ENCODE measurements around the gene ADGRL3.

DNA sequence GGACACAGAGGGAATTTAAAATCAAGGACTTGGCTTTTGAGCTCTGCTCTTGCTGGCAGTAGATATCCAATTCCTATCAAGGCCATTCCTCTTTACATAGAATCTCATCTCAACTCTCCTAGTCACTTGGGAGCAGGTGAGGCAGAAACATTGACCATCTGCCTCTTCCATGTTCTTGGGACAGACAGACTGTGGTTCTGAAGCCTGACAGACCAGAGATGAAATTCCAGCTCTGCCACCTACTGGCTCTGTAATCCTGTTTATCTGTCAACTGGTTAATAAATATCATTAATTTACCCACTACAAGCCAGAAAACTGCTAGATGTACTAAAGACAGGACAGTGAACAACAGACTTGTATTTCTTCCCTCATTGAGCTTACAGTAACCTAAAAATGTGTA is 300.8 kb downstream of the ADGRL3 start:
- TF ChIP-seq, protein P1, sequence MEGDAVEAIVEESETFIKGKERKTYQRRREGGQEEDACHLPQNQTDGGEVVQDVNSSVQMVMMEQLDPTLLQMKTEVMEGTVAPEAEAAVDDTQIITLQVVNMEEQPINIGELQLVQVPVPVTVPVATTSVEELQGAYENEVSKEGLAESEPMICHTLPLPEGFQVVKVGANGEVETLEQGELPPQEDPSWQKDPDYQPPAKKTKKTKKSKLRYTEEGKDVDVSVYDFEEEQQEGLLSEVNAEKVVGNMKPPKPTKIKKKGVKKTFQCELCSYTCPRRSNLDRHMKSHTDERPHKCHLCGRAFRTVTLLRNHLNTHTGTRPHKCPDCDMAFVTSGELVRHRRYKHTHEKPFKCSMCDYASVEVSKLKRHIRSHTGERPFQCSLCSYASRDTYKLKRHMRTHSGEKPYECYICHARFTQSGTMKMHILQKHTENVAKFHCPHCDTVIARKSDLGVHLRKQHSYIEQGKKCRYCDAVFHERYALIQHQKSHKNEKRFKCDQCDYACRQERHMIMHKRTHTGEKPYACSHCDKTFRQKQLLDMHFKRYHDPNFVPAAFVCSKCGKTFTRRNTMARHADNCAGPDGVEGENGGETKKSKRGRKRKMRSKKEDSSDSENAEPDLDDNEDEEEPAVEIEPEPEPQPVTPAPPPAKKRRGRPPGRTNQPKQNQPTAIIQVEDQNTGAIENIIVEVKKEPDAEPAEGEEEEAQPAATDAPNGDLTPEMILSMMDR (IDR thresholded peaks at IDR 0.05) = no peak
- TF ChIP-seq EP300 (IDR thresholded peaks at IDR 0.05) (no peak), POLR2A (IDR thresholded peaks at IDR 0.05) (no peak)
